HepG2 (cell line): ENCODE measurements around the gene SF1. TPM values are rescaled to one million over a fixed set of nuclear protein-coding genes. Genes with fewer than 3 reads are reported as not detected.

ENCODE experiments used
- ATAC-seq: fragments of 200-7000 bp; cut with Tn5 transposase; 3 replicates; pipeline ENCODE4 v1.9.1; 2020; ENCODE audit warnings: mild to moderate bottlenecking, moderate library complexity
- BruUV-seq: library from RNA; stranded (reverse); fragments of 400-500 nt; replicated peaks from 2 replicates; lab custom pipeline; 2021; lab: Mats Ljungman, UMichigan
- CTCF ChIA-PET: fragments of 300-600 bp; formaldehyde crosslinking; extraction: SDS; loops from one replicate; lab custom pipeline; 2021; ENCODE audit warnings: low total read pairs, inconsistent platforms, low intra/inter-chr PET ratio; lab: Yijun Ruan, JAX
- POLR2A ChIA-PET: fragments of 350-600 bp; sonication (Branson Sonifier 250); formaldehyde crosslinking; loops from one replicate; lab custom pipeline; 2020; ENCODE audit warnings: antibody characterized with exemption, inconsistent platforms; lab: Yijun Ruan, JAX
- DNase-seq: peaks from one replicate; pipeline ENCODE4 v3.0.0-alpha.2; 2015; ENCODE audit warnings: low spot score
- FAIRE-seq: peaks from 3 replicates; lab custom pipeline; 2011; peaks lifted over from hg19 to GRCh38; lab: Jason Lieb, UNC
- H2AFZ ChIP-seq: one replicate; pipeline ENCODE4 v1.6.1; 2011; ENCODE audit warnings: low read length, inconsistent platforms
- H3K27ac ChIP-seq: fragments of 300-600 bp; 3 replicates; pipeline ENCODE4 v1.8.0; 2011; ENCODE audit warnings: mixed run types, mild to moderate bottlenecking, mixed read lengths, low read length, inconsistent platforms; ENCODE audit not compliant: insufficient read depth; ENCODE audit errors: extremely low read length
- H3K27me3 ChIP-seq, 2 experiments: fragments of 200-600 bp in 1 of 2; 2 replicates in 1 of 2; 3 replicates in 1 of 2; pipeline versions ENCODE4 v1.6.0 to v1.8.0; 2011; ENCODE audit warnings: low read length in 2 of 2, mild to moderate bottlenecking in 2 of 2, moderate library complexity in 2 of 2, inconsistent platforms in 1 of 2; ENCODE audit not compliant: insufficient read depth in 2 of 2, control insufficient read depth in 1 of 2
- H3K36me3 ChIP-seq, 2 experiments: fragments of 200-600 bp in 1 of 2; replicated peaks in 1 of 2; 2 replicates in 1 of 2; 3 replicates in 1 of 2; pipeline versions ENCODE4 v1.5.1 to v1.8.0; 2011; ENCODE audit warnings: low read length in 2 of 2, inconsistent platforms in 1 of 2; ENCODE audit not compliant: insufficient read depth in 2 of 2, control insufficient read depth in 1 of 2
- H3K4me1 ChIP-seq: 2 replicates; pipeline ENCODE4 v1.5.1; 2012; ENCODE audit warnings: low read length, inconsistent platforms; ENCODE audit not compliant: insufficient read depth
- H3K4me2 ChIP-seq: 2 replicates; pipeline ENCODE4 v1.6.0; 2011; ENCODE audit warnings: low read depth, low read length, inconsistent platforms
- H3K4me3 ChIP-seq, 3 experiments: fragments of 200-600 bp in 1 of 3; sonication (generic), shearing (Covaris generic) in 1 of 3; replicated peaks in 1 of 3; 2 replicates each; pipeline ENCODE4 v1.5.1; 2011 to 2016; ENCODE audit warnings: low read length in 3 of 3, inconsistent platforms in 2 of 3, low read depth in 2 of 3, mild to moderate bottlenecking in 2 of 3, control low read depth in 1 of 3, mixed read lengths in 1 of 3; ENCODE audit not compliant: insufficient read depth in 1 of 3
- H3K79me2 ChIP-seq: one replicate; pipeline ENCODE4 v1.6.1; 2011; ENCODE audit warnings: low read length, inconsistent platforms; ENCODE audit not compliant: insufficient read depth
- H3K9ac ChIP-seq: 2 replicates; pipeline ENCODE4 v1.6.0; 2011; ENCODE audit warnings: mild to moderate bottlenecking, low read depth, low read length, inconsistent platforms; ENCODE audit not compliant: insufficient read depth
- H3K9me3 ChIP-seq: 2 replicates; pipeline ENCODE4 v1.5.1; 2012; ENCODE audit warnings: mild to moderate bottlenecking, low read length
- H4K20me1 ChIP-seq: 2 replicates; pipeline ENCODE4 v1.6.0; 2011; ENCODE audit warnings: inconsistent platforms, mild to moderate bottlenecking, low read length, moderate library complexity; ENCODE audit not compliant: insufficient read depth
- AGO2 ChIP-seq: fragments of 200-400 bp; formaldehyde crosslinking; optimal IDR thresholded peaks from 2 replicates; pipeline ENCODE3; 2017; ENCODE audit warnings: mild to moderate bottlenecking, low read depth, low read length, moderate library complexity
- ATF7 ChIP-seq, 2 experiments: fragments of 450-650 bp in 1 of 2; sonication (generic) in 1 of 2; formaldehyde crosslinking in 1 of 2; IDR thresholded peaks; 2 replicates each; pipeline versions ENCODE4 v1.4.0 to v1.6.1; 2016 to 2020; ENCODE audit warnings: antibody characterized with exemption in 1 of 2, mild to moderate bottlenecking in 1 of 2, missing genetic modification reagents in 1 of 2
- KLF6 ChIP-seq: IDR thresholded peaks from 2 replicates; pipeline ENCODE4 v1.8.0; 2016; ENCODE audit warnings: missing biosample characterization, missing genetic modification reagents
- MTF2 ChIP-seq: sonication (generic); formaldehyde crosslinking; IDR thresholded peaks from 2 replicates; pipeline ENCODE4 v1.5.0; 2020; ENCODE audit warnings: missing genetic modification reagents, borderline replicate concordance
- PRPF4 ChIP-seq: fragments of 200-400 bp; formaldehyde crosslinking; IDR thresholded peaks from 2 replicates; pipeline ENCODE4 v1.6.1; 2016; ENCODE audit warnings: low read length, low read depth; ENCODE audit not compliant: poor library complexity, severe bottlenecking
- RBFOX2 ChIP-seq: fragments of 200-400 bp; formaldehyde crosslinking; IDR thresholded peaks from 2 replicates; pipeline ENCODE4 v1.6.1; 2017; ENCODE audit warnings: low read depth, mild to moderate bottlenecking, low read length
- ZBTB38 ChIP-seq: sonication (generic); formaldehyde crosslinking; IDR thresholded peaks from 2 replicates; pipeline ENCODE4 v1.5.1; 2020; ENCODE audit warnings: mild to moderate bottlenecking, missing genetic modification reagents
- WGBS: methylation state at CpG from one replicate; pipeline ENCODE4 v1.1.6; 2017; ENCODE audit warnings: low lambda C conversion rate; 5-methylcytosine and 5-hydroxymethylcytosine counted together
- in situ Hi-C: cut with HindIII; loops from 2 replicates; pipeline ENCODE4 v1.10.0; 2017; ENCODE audit warnings: low pct_unique_long_range_greater_than_20kb; ENCODE audit not compliant: extremely low pct_ligation_motif_present
- intact Hi-C: fragments of 100-400 bp; cut with micrococcal nuclease; formaldehyde crosslinking; loops from one replicate; pipeline ENCODE4 v1.10.0; 2022; ENCODE audit not compliant: unreplicated experiment
- polyA plus RNA-seq, 8 experiments: library from polyadenylated mRNA; depleted of rRNA in 3 of 8; stranded (reverse) in 7 of 8; unstranded in 1 of 8; fragments of >200 nt; fragmentation: Illumina TruSeq in 4 of 8; extraction: Trizol in 4 of 8; gene quantifications; 2 replicates each; pipeline versions ENCODE4 v1.2.1 to v1.2.3, GENCODE V29; 2011 to 2016; ENCODE audit warnings: low read depth in 4 of 8, missing spikeins in 1 of 8, mixed read lengths in 1 of 8; ENCODE audit not compliant: insufficient read depth in 1 of 8
- total RNA-seq, 5 experiments: library from RNA; depleted of rRNA; stranded (reverse); fragments of >200 nt; fragmentation: Illumina TruSeq; extraction: Trizol; gene quantifications; 2 replicates each; pipeline ENCODE4 v1.2.3, GENCODE V29; 2016; ENCODE audit warnings: low read depth in 1 of 5
- TF ChIP-seq, protein P1 (sequence below): sonication (generic); formaldehyde crosslinking; IDR thresholded peaks from 2 replicates; pipeline ENCODE4 v1.9.0; 2022; ENCODE audit warnings: low read depth, missing genetic modification reagents

Gene SF1
- total and polyA plus RNA-seq, 2 of the 13 experiments (the other 11 are each of a cell fraction or from before 2014, with no cell fraction given): 55.5 to 70.4 TPM

DNA sequence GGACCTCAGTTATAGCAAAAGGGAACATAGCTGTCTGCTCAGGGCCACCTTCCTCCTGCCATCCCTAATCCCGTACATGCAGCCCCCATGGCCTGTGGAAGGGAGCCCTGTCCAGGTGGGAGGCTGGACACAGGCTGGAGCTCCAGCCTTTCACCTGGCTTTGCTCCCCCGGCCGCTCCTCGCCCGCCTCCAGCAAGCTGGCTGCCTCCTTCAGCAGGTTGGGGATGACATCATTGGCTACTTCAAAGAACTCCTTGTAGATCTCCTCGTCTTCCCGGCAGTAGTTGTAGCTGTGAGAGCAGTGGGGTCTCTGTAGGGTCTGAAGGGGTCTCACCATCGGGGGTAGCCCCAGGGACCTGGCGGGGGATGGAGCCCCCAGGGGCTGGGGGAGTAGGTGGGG lies 27.1 kb upstream of the SF1 start:
- ChIA-PET CTCF (no interaction called here), POLR2A (no interaction called here)
- in situ Hi-C loops: no loop called here
- no peaks in the 10 kb centered on the region for H4K20me1 ChIP-seq
- H3K9ac ChIP-seq: no peak overlapping the region
- TF ChIP-seq ATF7 (IDR thresholded peaks at IDR 0.05) (peak; percentile 72), ATF7 (CRISPR knock-in tag; IDR thresholded peaks at IDR 0.05) (no peak), MTF2 (no peak)
- no peaks in the 10 kb centered on the region for H3K9me3 ChIP-seq
- no peak overlapping the region for H2AFZ ChIP-seq
- peaks cover 9 to 27% of the 10 kb centered on the region in 2 experiments; a peak in 4 of 5 replicates for H3K36me3 ChIP-seq
- H3K4me3 ChIP-seq: no peak overlapping the region
- 97% methylated on average over 9 of the region's 9 CpGs for WGBS
- ATAC-seq: no peak
- FAIRE-seq: no peak
- H3K79me2 ChIP-seq: no peaks in the 10 kb centered on the region
- intact Hi-C loops: no loop called here
- no peak for DNase-seq
- H3K27me3 ChIP-seq: no peaks in the 10 kb centered on the region
- peaks cover 50% of the 10 kb centered on the region for H3K4me1 ChIP-seq
- BruUV-seq: no TSS peak
- no peak overlapping the region for H3K4me2 ChIP-seq
- no peak overlapping the region for H3K27ac ChIP-seq

- no peak for ATAC-seq
- no peak for DNase-seq
Measured at GRCh38 chr11:64804346-64805210, 26.2 kb upstream of the SF1 start.

More at GRCh38 chr11:64804346-64805210, 26.2 kb upstream of the SF1 start:
- Histone ChIP-seq H3K79me2 (no peaks in the 10 kb centered on the region), H3K9me3 (no peaks in the 10 kb centered on the region), H3K4me3 (no peak overlapping the region; a peak in 1 of 6 replicates), H3K9ac (0 out of 2 replicates have a peak overlapping the region, but pooled peaks have one; percentile 59), H3K27ac (peak overlapping the region; percentile 63), H3K4me2 (peak overlapping the region; percentile 69), H3K36me3 (peaks cover 9 to 27% of the 10 kb centered on the region in 2 experiments; a peak in 4 of 5 replicates), H3K4me1 (peaks cover 57% of the 10 kb centered on the region), H4K20me1 (no peaks in the 10 kb centered on the region), H3K27me3 (no peaks in the 10 kb centered on the region), H2AFZ (no peak overlapping the region)
- POLR2A ChIA-PET: interaction anchor here (2.3 kb wide), 1 partner anchor 39 kb away, joined by 5 read pairs; the partner anchor contains the start of gene CDC42BPG
- TF ChIP-seq KLF6 (CRISPR knock-in tag) (no peak), PRPF4 (no peak), AGO2 (peak; percentile 37), ZBTB38 (CRISPR knock-in tag) (peak; percentile 31; the same call in 1 of the 2 replicates), RBFOX2 (peak; percentile 59)
- TF ChIP-seq, protein P1, sequence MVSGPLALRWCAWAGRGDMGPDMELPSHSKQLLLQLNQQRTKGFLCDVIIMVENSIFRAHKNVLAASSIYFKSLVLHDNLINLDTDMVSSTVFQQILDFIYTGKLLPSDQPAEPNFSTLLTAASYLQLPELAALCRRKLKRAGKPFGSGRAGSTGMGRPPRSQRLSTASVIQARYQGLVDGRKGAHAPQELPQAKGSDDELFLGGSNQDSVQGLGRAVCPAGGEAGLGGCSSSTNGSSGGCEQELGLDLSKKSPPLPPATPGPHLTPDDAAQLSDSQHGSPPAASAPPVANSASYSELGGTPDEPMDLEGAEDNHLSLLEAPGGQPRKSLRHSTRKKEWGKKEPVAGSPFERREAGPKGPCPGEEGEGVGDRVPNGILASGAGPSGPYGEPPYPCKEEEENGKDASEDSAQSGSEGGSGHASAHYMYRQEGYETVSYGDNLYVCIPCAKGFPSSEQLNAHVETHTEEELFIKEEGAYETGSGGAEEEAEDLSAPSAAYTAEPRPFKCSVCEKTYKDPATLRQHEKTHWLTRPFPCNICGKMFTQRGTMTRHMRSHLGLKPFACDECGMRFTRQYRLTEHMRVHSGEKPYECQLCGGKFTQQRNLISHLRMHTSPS (CRISPR knock-in tag): no peak
- CTCF ChIA-PET: no interaction called here
- BruUV-seq: no TSS peak
- no peak for FAIRE-seq
- intact Hi-C loops: loop anchor here (5.0 kb wide), 1 partner anchor 43 kb away; no protein-coding TSS in a partner anchor
- WGBS: 93% methylated on average over 26 of the region's 41 CpGs
- in situ Hi-C loops: loop anchor here (5.0 kb wide), 1 partner anchor 38 kb away; the partner anchor contains the start of gene CDC42BPG
